WERI-Rb-1 (cell line): Measurements from ENCODE around the gene DCBLD2.

Source experiments
- DNase-seq: peaks from one replicate; pipeline ENCODE4 v3.0.0-alpha.2; 2020
- H3K27ac ChIP-seq: fragments of 250-450 bp; sonication (Bioruptor Pico); 2 replicates; pipeline ENCODE4 v1.5.1; 2020; ENCODE audit warnings: mild to moderate bottlenecking, moderate library complexity
- H3K27me3 ChIP-seq: fragments of 250-450 bp; sonication (Bioruptor Pico); 2 replicates; pipeline ENCODE4 v1.5.1; 2021; ENCODE audit warnings: mild to moderate bottlenecking, low read depth, moderate library complexity; ENCODE audit not compliant: insufficient read depth, severe bottlenecking
- H3K36me3 ChIP-seq: fragments of 250-450 bp; sonication (Bioruptor Pico); 2 replicates; pipeline ENCODE4 v1.5.1; 2020; ENCODE audit warnings: mild to moderate bottlenecking, moderate library complexity
- H3K4me3 ChIP-seq: 2 replicates; pipeline ENCODE4 v1.5.1; 2011; ENCODE audit warnings: low read depth, mild to moderate bottlenecking, control low read depth, low read length
- H3K9me3 ChIP-seq: fragments of 250-450 bp; sonication (Bioruptor Pico); 2 replicates; pipeline ENCODE4 v1.5.1; 2021; ENCODE audit warnings: mild to moderate bottlenecking, moderate library complexity; ENCODE audit not compliant: severe bottlenecking
- TF ChIP-seq, protein P1 (sequence below): IDR thresholded peaks from 2 replicates; pipeline ENCODE4 v1.5.1; 2011; ENCODE audit warnings: low read depth, mild to moderate bottlenecking, control low read depth, inconsistent platforms, low read length

The DCBLD2 gene

DNA sequence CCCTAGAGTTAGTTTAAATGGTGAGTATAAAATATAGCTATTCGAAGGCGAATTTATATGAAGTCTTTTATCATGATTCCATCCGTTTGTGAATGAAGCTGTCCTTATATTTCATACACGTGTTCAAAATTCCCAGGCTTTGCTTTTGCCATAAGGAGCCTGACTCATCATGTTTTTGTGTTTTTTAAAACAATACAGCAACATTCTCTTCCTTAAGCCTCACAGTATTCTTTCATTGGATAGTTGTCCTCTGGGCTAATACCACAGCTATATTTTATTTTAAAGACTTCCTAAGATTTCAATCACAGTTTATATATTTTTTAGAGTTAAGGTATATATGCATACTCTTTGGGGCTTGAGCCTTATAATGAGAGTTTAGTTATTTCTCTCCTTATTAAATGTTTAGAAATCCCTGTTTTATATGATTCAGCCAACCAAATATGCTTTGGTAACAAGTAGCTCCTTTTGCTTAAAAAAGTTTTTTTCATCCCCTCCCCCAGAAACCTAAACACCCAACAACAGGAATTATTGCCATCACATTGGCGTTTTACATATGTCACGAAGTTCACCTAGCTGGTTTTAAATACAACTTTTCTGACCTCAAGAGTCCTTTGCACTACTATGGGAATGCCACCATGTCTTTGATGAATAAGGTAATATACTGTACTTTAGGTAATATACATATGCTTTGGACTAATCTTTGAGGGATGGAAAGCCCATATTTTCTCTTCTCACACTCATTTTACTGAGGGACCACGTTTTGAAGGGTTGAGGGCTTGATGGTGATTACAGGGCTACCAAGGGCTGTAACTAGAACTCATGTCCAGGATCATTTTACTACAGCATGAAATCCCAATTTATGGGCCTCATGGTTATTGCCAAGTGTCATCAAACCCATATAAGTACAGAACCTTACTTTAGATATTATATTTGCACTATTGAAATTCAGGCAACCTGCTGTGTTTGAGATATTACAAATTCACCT is 109.9 kb downstream of the DCBLD2 start:
- Histone ChIP-seq H3K36me3 (peaks cover 4% of the 10 kb centered on the region), H3K27ac (no peak overlapping the region), H3K4me3 (no peak overlapping the region), H3K9me3 (no peaks in the 10 kb centered on the region), H3K27me3 (no peaks in the 10 kb centered on the region)
- DNase-seq: no peak
- TF ChIP-seq, protein P1, sequence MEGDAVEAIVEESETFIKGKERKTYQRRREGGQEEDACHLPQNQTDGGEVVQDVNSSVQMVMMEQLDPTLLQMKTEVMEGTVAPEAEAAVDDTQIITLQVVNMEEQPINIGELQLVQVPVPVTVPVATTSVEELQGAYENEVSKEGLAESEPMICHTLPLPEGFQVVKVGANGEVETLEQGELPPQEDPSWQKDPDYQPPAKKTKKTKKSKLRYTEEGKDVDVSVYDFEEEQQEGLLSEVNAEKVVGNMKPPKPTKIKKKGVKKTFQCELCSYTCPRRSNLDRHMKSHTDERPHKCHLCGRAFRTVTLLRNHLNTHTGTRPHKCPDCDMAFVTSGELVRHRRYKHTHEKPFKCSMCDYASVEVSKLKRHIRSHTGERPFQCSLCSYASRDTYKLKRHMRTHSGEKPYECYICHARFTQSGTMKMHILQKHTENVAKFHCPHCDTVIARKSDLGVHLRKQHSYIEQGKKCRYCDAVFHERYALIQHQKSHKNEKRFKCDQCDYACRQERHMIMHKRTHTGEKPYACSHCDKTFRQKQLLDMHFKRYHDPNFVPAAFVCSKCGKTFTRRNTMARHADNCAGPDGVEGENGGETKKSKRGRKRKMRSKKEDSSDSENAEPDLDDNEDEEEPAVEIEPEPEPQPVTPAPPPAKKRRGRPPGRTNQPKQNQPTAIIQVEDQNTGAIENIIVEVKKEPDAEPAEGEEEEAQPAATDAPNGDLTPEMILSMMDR: no peak

DNA sequence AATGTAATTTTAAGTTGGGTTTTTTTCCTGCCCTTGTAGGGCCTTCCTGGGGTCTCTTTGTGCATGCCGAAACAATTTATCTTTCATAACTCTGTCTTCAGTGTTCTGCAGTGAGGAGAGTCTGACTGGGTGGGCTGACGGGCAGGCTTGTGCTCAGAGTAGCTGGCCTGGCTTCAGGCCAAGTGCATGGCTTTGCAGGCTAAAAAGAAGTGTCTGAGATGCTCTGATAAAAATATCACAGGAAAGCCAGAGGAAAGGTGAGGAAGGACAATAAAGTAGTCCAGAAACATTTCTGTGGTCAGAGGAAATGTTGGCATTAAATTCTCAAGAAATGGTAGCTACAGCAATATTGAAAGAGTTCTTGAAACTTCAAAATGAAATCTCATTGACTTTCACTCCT is 112.8 kb downstream of the DCBLD2 start:
- Histone ChIP-seq H3K9me3 (no peaks in the 10 kb centered on the region), H3K4me3 (no peak overlapping the region), H3K36me3 (no peaks in the 10 kb centered on the region), H3K27ac (no peak overlapping the region), H3K27me3 (no peaks in the 10 kb centered on the region)
- TF ChIP-seq, protein P1: no peak
- no peak for DNase-seq

DNA sequence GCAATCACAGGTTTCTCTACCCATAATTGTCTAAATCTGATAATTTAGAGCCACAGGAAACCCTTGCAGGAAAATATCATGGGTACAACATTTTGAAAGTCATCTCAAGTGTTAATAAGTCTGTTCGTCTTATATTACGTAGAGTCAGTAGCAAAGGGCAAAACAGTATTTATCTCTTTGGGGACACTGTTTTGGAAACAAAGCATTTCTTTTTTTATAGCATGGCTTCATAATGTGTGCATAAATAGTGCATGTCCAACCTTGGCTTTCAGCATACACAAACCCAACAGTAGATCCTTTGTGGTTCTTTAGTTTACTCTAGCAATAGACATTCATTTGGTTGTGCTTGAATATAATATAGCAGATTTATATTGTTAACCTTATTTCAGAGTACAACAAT is 114.3 kb downstream of the DCBLD2 start:
- H3K4me3 ChIP-seq: no peak overlapping the region
- TF ChIP-seq, protein P1: no peak

DNA sequence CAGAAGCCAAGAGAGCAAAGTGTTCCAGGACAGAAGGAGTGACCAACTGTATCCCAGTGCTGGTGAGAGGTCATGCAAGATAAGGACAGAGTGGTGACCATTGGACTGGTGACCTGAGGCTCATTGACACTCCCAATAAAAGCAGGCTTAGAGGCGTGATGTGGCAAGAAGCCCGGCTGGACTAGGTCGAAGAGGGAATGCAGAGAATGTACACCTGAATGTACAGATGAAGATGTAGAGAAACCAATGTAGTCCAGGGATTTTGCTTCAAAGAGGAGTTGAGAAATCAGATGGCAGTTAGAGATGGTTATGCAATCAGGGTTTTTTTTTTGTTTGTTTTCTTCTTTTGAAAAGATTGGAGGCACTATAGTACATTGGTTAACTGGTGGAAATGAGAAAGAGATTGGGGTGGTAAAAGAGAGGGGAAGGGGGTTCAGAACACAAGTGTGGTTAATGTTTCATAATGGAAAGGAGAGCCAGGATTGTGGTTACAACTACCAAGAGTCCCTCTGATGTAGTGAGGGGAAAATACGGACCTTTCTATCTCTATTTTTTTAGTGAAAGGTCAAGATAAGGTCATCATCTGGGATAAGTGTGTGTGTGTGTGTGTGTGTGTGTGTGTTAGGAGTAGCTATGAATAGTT is 115.0 kb downstream of the DCBLD2 start:
- Histone ChIP-seq H3K27ac (no peak overlapping the region), H3K4me3 (no peak overlapping the region)
- TF ChIP-seq, protein P1: no peak

More for the DNA sequence above, 114.3 kb downstream of the DCBLD2 start:
- Histone ChIP-seq H3K9me3 (no peaks in the 10 kb centered on the region), H3K36me3 (no peaks in the 10 kb centered on the region), H3K27me3 (no peaks in the 10 kb centered on the region), H3K27ac (no peak overlapping the region)
- no peak for DNase-seq

DNA sequence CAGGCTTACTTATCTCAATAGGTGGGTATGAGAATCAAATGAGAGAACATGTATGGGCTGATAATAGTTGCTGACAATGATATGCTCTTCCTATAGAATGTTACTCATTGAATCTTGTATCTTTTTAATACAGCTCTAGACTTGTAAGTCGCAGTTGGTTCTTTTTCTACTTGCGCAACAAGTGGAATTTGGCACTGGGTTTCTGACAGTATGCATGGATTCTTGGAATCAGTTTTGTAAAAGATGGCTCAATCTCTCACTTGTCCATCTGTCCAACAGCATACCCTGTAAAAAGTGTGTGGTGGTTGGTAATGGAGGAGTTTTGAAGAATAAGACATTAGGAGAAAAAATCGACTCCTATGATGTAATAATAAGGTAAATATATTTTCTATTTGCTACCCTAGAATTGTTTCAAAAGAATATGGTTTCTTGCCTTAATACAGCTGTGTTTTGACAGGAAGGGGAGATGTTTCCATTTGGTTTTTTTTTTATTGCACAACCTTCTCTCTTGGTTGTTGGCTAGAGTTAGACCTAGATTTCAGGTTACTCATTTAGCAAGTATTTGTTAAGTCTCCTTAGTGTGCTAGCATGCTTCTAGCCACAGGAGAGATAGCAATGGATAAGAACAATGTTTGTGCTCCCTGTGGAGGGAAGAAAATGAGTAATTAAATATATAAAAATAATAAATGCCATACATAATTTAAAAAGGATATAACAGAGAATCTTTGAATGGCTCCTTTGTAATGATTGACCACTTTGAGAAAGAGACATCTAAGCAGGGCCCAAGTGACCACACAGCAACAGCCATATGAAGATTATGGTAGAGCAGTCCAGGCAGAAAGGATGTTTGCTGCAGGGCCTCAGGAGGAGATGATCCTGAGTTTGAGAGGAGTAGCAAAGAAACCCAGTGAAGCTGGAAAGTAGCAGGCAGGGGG is 116.6 kb downstream of the DCBLD2 start:
- H3K9me3 ChIP-seq: no peaks in the 10 kb centered on the region
- no peaks in the 10 kb centered on the region for H3K36me3 ChIP-seq
- no peak overlapping the region for H3K4me3 ChIP-seq
- DNase-seq: no peak
- H3K27me3 ChIP-seq: no peaks in the 10 kb centered on the region
- TF ChIP-seq, protein P1: no peak
- no peak overlapping the region for H3K27ac ChIP-seq

More for the DNA sequence above, 115.0 kb downstream of the DCBLD2 start:
- no peaks in the 10 kb centered on the region for H3K27me3 ChIP-seq
- H3K9me3 ChIP-seq: no peaks in the 10 kb centered on the region
- H3K36me3 ChIP-seq: no peaks in the 10 kb centered on the region
- DNase-seq: no peak
